NCI-H146 treated with DMSO at 0.1 percent for 48 hours (cell line): ENCODE results near the gene ASPN.
A peak's percentile ranks its signal among the peaks of the same experiment; 100 is the strongest.

Experiments
- DNase-seq: peaks from one replicate; lab custom pipeline; 2025; ENCODE audit not compliant: unreplicated experiment; lab: John Stamatoyannopoulos, UW

The ASPN gene

DNA sequence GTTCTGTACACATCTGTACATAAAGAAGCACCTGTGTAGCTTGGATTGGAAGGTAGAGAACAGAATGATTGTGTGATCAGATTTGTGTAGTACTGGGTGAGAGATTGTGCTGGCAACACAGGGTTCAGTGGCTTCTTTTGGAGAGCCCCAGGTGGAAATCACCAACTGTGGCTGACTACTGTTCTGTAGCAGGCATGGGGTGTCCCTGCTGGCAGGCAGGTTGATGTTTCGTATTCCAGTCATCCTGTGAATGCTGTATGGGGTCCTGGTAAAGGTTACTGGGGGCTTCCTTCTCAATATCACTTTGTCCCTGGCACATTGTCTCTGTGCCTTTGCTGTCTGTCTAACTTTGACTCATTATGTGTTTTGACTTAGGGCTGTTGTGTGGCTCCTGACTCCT is 5.3 kb downstream of the ASPN start:
- no peak for DNase-seq

DNA sequence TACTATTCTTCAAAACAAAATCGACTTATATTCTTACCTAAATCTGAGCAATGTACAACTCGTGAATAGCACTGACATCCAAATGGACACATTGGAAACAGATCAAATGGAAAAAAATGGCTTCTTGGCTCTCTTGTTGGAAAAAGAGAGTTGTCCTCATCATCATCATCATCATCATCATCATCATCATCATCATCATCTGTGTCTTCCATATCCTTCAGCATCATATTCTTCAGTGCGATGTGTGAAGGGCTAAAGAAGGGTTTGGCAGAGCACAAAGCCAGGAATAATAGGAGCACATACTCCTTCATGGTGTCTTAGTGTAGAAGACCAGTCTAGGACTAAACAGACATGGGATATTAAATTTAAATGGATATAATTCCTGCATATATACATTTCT is 7.7 kb downstream of the ASPN start:
- no peak for DNase-seq

DNA sequence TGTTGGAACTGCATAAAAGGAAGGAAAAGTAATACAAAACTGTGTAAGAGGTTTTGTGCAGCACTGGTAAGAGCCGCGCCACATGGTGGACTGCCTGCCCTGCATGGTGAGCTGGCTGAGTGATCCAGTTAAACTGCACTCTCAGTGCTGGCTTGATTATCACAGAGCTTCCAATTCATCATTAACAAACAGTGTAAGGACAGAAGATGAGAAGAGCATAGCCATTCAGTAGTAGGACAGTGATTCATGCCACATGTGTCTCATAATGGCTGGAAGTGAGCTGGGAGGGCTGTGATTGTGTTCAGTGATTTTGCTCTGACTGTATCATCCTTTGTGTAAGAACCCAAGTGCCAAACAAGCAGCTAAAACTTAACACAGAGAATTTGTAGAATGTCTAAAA is 14.1 kb downstream of the ASPN start:
- no peak for DNase-seq

DNA sequence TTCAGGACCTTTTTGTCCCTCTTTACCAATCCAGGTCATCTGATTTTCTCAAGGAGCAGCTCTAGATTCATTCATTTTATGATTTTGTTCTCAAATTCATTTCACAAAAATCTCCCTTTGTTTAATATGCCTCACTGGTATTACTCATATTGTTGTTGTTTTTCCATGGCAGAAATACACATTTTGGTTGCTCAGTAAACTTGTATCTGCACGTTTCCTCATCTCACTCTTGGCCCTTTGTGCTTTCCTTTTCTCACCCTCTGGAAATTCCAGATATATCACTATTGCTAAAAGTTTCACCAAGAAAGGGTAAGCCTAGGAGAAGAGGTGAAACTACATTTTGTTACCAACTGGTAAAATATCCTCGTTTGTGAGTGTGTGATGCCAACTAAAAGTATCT is 14.8 kb downstream of the ASPN start:
- no peak for DNase-seq

DNA sequence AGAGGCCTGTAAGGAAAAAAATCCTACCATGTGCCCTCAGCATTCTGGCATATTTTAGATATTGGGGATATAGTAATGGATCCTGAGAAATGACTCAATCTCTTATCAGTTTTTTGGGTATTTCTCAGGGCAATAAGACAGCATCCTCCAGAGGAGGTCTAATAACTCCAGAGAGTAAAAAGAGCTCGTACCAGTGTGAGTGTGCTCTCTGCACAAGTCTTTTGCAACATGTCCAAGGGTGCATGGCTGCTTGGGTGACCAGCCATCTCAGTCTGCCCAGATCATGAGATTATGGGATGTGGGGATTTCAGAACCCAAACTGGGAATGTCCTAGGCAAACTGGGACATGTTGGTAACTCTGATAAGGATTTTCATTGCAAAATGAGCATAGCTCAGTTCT is 15.3 kb downstream of the ASPN start:
- DNase-seq: no peak

DNA sequence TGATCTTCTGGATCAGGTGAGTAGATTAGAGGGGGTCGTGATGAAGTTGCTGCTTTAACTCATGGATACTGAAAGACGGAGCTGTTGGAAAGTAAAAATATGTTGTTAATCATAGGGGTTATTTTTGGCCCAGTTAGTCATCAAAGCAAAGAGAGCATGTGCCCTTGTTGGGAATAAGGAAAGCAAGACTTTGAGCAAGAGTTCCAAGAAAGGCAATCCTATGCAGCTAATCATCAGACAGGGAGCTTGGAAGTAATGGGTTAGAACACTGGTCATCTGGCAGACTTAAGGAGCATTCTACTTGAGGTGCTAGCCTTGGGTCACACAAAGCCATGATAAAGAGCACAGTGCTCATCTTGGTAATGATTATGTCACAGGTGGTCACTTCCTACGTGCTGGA is 18.3 kb downstream of the ASPN start:
- no peak for DNase-seq

DNA sequence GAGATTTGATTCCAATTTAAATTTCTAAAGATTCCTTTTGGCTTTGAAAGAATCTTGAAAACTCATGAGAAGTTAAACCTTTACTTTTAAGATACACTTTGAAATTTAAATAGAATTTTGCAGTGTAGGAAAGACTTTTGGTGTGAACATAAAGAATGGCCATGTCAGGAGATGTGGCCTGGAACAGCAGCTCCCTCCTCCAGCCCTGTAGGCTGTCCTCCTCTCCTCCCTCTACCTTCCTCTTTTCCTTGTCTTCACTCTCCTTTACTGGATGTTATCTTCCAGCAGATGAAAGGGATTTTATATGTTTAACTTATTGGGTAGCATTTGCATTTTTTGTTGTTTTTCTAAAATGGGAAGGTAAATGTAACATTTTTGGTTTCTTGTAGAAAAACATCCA is 18.9 kb downstream of the ASPN start:
- DNase-seq: no peak

DNA sequence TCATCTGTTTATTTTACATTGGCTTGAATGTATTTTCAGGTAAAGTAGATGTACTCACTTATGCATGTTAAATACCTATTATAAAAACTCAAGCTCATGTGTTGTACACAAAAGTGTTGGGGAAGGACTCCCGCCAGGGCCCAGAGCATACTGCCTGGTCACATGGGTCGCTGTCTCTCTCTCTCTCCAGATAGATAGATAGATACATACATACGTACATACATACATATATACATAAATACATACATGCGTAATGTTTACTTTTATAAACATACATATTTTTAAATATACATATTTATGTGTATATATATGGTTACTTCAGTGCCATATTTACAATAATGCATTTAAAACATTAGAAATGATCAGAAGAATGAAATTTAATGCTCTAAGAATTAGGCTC is 24.7 kb downstream of the ASPN start:
- no peak for DNase-seq

DNA sequence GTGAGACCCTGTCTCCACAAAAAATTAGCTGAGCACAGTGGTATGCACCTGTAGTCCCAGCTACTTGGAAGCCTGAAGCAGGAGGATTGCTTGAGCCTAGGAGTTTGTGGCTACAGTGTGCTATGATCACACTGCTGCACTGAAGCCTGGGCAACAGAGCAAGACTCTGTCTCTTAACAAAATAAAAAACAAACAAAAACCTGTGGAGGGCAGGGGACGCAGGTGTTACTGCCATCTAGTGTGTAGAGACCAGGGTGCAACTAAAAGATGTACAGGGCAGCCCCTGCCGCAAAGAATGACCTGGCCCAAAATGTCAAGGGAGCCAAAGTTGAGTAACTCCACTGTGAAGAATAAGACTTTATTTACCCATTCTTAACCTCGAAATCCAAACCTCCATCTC is 27.1 kb downstream of the ASPN start:
- DNase-seq: no peak

DNA sequence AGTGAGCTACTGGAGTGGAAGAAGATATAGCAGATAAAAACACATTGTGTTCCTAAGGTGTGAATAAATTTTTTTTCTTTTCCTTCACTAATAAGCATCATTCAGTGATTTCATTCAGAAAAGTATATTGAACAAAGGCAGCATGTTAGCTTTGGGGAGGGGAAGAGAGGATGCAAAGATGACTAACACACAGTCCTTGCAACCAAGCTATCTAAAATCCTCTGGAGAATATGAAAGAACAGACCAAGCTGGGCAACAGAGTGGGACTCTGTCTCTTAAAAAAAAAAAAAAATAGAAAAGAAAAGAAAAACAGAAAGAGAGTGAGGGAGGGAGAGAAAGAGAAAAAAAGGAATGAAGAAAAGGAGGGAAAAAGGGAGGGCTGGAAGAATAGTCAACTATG is 35.8 kb downstream of the ASPN start:
- DNase-seq: no peak

DNA sequence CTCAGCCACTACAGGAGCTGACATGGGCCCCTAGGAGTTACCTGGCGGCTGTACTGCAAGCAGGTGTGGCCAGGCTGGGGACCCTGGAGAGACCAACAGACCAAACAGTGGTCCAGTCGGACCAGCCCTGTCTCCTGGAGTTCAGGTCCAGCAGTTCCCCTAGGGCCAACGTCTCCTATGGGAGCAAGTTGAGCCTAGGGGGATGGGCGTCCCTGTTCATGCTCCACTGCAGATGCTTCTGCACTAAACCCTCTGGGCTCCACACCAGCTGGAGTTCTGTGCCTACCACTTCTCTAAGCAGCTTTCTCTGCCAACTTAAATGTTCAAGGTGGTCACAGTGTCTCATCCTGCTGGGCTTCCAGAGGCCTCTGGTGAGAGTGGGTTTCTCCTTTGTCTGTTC is 37.5 kb downstream of the ASPN start:
- DNase-seq: no peak

DNA sequence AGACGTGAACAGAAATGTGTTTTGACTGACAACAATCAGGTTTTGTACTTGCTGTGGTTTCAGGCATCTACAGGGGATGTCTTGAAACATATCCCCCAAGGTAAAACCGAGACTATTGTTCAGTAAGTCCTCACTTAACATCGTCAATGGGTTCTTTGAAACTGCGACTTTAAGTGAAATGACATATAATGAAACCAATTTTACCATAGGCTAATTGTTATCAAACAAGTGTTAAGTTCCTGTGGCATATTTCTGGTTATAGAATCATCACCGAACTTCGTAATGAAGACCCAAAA is 41.6 kb downstream of the ASPN start:
- no peak for DNase-seq

DNA sequence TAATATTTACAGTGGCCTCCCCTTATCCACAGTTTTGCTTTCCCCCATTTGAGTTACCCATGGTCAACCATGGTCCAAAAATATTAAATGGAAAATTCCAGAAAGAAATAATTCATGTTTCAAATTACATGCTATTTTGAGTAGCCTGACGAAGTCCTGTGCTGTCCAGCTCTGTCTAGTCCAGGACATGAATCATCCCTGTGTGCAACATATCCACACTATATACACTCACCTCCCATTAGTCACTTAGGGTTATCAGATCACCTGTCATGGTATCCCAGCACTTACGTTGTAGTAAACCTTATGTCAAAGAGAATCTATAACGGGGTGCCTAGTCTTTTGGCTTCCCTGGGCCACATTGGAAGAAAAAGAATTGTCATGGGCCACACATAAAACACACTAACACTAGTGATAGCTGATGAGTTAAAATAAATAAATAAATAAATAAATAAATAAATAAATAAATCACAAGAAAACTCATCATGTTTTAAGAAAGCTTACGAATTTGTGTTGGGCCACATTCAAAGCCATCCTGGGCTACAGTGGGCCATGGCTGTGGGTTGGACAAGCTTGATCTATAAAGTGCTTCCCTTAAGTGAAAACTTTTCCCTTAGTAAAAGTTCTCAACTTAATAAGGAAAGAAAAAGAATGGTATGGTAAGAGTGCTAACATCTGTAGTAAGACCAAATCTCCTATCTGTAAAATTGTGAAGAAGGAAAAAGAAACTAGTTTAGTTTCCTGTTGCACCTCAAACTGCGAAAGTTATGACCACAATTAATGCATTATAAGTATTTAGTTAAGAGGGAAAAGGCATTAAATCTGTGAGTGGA is 42.2 kb downstream of the ASPN start:
- no peak for DNase-seq

DNA sequence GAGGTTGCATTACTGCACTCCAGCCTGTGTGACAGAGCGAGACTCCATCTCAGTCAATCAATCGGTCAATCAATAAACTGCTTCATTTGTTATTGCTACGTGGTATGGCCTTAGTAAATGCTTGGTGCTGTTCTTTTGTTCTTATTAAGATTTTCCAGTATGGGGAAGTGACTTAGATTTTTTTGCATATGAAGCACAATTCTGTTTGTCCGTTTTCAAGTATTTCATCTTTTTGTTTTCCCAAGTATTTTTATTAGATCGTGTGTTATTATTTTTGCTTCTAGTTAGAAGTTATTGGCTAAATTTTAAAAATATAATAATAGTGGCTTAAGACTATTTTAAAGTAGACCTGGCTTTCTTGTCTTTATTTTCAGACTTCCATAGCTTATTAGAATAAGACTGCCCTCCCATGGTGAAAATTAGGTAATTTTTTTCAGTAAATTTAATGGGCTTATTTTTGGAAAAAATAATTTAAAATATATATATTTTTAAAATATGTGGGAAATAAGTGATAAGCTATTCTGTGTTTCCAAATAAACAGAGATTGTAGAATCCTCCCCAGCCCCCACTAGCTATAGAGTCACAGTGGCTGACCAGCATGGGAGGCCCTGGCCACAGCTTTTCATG is 43.3 kb downstream of the ASPN start:
- DNase-seq: no peak

DNA sequence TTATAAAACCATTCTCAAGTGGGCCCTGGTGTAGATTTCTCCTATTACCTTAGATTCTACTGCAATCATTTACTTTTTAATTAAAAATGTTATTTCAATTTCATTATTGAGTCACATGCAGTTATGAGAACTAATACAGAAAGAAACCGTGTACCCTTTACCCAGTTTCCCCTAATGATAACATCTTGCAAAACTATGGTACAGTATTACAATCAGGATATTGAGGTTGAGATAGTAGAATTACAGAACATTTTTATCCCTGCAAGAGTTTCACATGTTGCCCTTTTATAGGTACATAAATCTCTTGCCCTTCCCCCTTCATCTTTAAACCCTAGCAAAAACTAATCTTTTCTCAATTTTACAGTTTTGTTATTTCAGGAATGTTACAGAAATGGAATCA is 47.0 kb downstream of the ASPN start:
- no peak for DNase-seq

DNA sequence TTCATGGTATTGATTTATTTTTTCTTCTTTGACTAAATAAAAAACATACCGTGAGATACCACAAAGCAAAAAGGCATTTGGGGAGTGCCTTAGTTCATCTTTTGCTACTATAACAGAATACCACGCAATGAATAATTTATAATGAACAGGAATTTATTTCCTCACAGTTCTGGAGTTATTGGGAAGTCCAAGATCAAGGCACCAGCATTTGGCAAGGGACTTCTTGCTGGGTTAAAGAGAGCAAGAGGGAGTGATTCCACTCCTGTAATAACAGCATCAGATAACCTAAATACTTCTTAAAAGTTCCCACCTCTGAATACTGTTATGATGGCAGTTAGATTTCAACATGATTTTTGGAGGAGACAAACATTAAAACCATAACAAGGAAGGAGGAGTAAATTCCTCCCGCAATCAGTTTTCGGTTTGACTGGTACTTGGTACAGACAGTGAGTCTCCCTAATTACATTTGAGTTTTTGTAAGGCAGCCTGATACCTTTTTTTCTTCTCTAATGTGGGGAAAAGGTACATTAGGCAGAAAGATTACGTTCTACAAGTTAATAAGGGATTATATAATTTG is 49.2 kb downstream of the ASPN start:
- DNase-seq: no peak

DNA sequence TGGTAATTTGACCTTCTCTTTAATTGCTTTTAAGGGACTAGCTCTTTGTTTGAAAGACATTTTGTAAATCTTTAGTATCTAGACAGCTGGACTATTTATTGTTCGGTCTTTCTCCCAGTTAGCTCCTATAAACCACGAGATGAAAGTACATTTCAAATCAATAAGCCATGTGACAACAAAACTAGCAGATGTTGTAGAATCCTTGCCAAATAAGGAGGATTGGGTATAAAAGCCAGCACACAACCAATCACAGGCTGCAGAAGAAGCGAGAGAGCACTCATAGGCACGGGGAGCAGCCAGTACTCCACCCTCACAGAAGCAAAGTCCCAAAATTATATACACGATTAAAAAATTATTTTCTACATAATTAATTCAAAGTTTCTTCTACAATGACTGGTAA is 50.0 kb downstream of the ASPN start:
- DNase-seq: no peak

DNA sequence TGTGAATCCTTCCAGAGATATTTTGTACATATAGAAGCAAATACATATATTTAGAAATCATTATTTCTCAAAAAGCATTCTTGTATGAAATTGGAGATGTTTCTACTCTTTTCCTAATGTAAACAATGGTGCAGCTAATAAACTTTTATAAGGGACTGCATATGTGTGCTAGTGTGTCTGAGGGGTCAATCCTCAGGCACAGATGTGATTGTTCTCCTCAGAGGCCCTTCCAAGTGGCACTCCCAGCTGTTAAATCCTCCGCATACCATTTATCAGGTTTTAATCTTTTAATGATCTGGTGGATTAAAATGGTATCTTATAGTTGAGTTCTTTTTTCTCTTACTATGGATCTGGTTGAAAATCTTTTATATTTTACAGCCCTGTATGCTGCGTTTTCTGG is 52.5 kb downstream of the ASPN start:
- no peak for DNase-seq

DNA sequence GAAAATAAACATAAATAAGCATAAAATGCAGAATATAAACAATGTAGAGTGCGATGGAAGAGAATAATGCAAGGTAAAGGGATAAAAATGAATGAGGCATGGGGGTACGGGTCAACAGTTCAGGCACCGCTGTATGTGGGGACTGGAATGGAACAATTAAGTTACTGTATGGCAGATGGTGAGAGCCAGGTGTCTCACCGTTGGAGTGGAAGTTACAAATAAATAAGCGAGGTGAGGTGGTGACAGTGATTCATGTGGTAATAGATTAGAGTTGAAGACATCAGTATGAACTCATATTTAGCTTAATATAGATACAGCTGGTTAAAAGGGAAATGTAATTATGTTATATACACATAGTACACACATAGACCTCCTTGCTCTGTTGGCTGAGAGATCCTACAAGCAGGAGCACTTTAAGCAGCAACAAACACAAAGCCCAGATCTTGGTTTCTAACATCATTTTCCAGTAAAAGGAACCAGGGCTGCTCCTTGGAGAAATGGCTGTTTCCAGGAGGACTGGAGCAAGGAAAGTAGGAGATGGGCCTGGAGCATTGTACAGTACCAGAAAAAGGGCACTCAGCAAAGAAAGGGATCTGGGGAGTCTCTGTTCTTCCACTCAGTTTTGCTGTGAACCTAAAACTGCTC is 55.7 kb downstream of the ASPN start:
- DNase-seq: peak; percentile 94

DNA sequence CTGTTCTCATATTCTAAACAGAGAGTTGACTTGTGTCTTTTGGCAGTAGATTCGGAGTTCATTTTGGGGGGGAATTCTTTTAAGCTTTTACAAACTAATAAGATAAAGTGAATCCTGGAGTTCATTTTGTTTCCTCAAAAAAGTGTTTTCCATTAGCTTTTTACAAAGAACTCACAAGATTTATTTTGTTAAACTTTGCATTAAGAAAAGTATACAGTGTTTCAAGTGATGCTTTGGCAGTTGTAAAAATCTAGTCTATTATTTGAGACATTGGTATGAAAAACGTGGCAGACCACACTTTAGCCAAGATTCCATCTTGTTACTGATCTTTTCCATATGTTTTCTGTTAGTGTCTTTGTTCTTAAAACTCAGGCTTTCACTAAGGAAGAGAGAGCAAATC is 56.8 kb downstream of the ASPN start:
- no peak for DNase-seq

DNA sequence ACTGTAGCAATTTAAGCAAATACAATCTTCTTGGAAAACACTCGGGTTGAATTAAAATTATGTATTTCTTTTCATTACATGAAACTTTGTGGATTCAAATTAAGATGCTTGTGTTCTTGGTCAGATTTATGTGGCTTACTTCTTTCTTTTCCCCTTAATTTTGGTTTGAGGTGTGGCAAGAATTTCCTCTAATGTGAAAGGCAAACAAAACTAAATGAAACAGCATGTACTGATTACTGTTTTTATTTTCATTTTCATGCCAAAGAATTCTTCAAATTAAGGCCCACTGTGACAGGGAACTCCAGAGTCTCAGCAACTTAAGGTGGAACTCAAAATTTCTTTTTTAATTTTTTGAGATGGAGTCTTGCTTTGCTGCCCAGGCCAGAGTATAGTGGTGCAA is 58.0 kb downstream of the ASPN start, which contains the start of gene OMD:
Gene OMD, minus strand, starts transcription at position 132 of the 400 bp plus-strand sequence. CDS start 6,913 bp downstream, outside the sequence.
- no peak for DNase-seq

DNA sequence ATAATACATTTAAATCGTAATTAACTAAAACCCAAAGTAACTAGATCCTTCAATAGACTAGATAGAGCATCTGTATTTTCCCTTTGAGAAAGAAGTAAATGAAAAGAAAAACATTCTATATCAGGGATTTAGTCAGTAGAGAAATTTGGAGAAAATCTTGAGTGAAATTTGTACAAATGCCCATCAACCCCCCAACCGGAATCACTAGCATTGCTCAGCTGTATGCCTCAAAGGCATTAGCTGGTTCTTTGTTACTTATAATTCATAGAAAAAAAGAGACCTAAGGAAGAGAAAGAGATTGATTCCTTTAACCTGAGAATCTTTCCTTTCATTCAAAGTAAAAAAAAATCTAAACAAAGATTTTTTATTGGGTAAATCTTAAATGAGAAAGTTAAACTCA is 58.7 kb downstream of the ASPN start:
- no peak for DNase-seq
